Breast epithelium (tissue), 3 donors: ENCODE data around the gene ECSIT.

Source experiments
- POLR2A ChIP-seq: fragments of 450-650 bp; IDR thresholded peaks from one replicate; pipeline ENCODE4 v1.6.1; 2016; ENCODE audit warnings: antibody characterized with exemption, mild to moderate bottlenecking, moderate library complexity
- POLR2AphosphoS5 ChIP-seq, 3 donors: sonication (generic); formaldehyde crosslinking; IDR thresholded peaks; one replicate each; pipeline ENCODE4 v1.6.1; 2017; ENCODE audit warnings: antibody characterized with exemption in 3 of 3
- TF ChIP-seq, protein P1 (sequence below), 3 donors: fragments of 450-650 bp; IDR thresholded peaks; one replicate each; pipeline ENCODE4 v1.5.1; 2016 to 2017; ENCODE audit warnings: antibody characterized with exemption in 3 of 3, mild to moderate bottlenecking in 3 of 3, moderate library complexity in 3 of 3

- TF ChIP-seq POLR2A = no peak
- TF ChIP-seq, protein P1, sequence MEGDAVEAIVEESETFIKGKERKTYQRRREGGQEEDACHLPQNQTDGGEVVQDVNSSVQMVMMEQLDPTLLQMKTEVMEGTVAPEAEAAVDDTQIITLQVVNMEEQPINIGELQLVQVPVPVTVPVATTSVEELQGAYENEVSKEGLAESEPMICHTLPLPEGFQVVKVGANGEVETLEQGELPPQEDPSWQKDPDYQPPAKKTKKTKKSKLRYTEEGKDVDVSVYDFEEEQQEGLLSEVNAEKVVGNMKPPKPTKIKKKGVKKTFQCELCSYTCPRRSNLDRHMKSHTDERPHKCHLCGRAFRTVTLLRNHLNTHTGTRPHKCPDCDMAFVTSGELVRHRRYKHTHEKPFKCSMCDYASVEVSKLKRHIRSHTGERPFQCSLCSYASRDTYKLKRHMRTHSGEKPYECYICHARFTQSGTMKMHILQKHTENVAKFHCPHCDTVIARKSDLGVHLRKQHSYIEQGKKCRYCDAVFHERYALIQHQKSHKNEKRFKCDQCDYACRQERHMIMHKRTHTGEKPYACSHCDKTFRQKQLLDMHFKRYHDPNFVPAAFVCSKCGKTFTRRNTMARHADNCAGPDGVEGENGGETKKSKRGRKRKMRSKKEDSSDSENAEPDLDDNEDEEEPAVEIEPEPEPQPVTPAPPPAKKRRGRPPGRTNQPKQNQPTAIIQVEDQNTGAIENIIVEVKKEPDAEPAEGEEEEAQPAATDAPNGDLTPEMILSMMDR (IDR thresholded peaks at IDR 0.05) = no peak
- no peak for TF ChIP-seq POLR2AphosphoS5 (IDR thresholded peaks at IDR 0.05)
These were observed 33.5 kb downstream of the ECSIT start for GRCh38 chr19:11495481-11495880.
